Measurements from ENCODE around the gene KRT72.

KRT72 gene

DNA sequence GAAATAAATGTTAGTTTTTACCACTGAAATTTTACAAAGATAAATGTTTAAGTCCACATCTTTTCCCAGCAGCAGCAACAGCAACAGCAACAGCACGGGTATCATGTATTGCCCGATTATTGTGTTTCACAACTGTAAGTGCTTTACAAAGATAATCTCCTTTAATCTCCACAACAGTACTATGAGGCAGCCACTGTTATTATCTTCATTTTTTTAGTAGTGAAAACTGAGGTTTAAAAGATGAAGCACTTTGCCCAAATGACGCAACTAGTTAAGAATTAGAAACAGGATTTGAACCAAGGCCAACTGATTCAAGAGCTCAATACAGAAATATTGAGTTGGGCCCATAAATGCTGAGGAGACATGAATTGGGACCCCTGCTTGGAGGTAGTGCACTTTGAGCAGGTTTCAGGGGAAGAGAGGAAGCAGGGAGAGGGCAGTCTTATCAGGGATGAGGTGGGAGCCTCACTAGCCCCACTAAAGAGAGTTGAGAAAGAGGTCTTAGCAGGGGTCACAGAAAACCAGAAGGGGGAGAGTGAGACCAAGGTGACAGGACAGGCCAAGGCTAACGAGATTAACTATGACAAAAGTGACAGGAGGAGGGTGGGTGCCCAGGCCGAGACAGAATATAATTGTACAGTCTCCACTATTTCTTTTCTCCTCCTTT, 35.5 kb upstream of the KRT72 start:
- Mint-ChIP-seq H3K27ac (ENCODE audit: low read depth) (no peak overlapping the region), H3K4me1 (peaks cover 43% of the 10 kb centered on the region), H3K27me3 (no peaks in the 10 kb centered on the region), H3K4me3 (no peak overlapping the region), H3K9me3 (no peaks in the 10 kb centered on the region), H3K36me3 (ENCODE audit: insufficient read depth) (peaks cover 2% of the 10 kb centered on the region)
- no peak for DNase-seq (ENCODE audit: low spot score in 2 of 2)
- no peak for ATAC-seq (replicated peaks; ENCODE audit: extremely low read depth, poor library complexity, severe bottlenecking)

DNA sequence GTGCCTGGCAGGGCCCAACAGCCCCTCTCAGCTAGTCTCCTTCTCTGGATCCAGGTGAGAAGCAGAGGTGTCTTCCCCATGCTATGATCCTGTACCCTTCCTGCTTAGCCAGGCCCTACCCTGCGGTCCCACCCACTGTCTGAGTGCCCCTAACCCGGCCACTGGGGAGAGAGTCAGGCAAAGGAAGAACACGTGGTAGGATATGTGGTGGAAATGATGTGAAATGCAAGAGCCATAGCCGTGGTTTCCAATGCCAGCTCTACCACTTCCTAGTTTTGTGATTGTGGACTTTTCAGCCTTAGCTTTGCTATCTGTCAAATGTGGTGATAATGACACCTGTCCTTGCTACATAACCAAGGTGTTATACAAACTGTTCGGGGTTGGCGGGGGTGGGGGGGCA, 34.9 kb upstream of the KRT72 start:
- Mint-ChIP-seq H3K27me3 (no peaks in the 10 kb centered on the region), H3K36me3 (ENCODE audit: insufficient read depth) (peaks cover 2% of the 10 kb centered on the region), H3K4me3 (no peak overlapping the region), H3K27ac (ENCODE audit: low read depth) (no peak overlapping the region), H3K9me3 (no peaks in the 10 kb centered on the region), H3K4me1 (peaks cover 38% of the 10 kb centered on the region)
- ATAC-seq (replicated peaks; ENCODE audit: extremely low read depth, poor library complexity, severe bottlenecking) (peak; percentile 67), DNase-seq (ENCODE audit: low spot score in 2 of 2) (peak in 1 of 2 donors; percentile 9)

DNA sequence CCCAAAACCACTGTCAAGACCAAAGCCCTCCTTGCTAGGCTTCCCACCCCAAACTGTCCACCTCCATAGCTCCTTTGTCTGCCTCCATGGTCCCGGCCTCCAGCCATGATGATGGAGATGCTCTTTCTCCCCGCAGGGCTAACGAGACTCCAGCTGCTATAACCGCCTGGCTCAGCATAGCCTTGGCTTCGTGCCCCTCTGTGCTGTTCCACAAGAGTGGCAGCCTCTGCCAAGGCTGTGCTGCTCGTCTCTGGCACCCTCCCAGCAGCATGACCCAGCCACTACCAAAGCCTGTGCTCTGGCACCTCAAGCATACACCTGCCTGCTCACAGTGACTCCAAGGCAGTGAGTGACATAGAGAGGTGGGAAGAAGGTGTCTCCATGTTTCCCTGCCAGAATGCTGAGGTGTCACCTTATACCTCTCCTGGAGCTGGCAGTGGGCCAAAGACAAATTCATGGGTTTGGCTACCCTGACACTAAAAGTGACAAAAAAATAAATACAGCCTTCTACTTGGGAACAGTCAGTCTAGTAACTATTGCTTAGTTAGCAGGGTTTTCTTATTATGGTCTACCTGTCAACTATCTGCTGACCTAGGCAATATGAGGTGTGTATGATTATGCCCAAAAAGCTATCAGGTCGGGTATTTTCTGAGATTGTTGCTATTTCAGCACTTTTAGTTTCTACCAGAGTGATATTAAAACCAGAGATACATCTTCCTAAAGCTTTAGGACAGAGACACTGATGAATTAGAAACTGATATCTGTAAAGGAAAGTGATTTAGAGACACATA, 33.2 kb upstream of the KRT72 start:
- Mint-ChIP-seq H3K9me3 (no peaks in the 10 kb centered on the region), H3K27me3 (no peaks in the 10 kb centered on the region), H3K27ac (ENCODE audit: low read depth) (no peak overlapping the region), H3K4me1 (peaks cover 52% of the 10 kb centered on the region), H3K4me3 (no peak overlapping the region), H3K36me3 (ENCODE audit: insufficient read depth) (peaks cover 2% of the 10 kb centered on the region)
- no peak for DNase-seq (ENCODE audit: low spot score in 2 of 2)
- ATAC-seq (replicated peaks; ENCODE audit: extremely low read depth, poor library complexity, severe bottlenecking) = no peak

DNA sequence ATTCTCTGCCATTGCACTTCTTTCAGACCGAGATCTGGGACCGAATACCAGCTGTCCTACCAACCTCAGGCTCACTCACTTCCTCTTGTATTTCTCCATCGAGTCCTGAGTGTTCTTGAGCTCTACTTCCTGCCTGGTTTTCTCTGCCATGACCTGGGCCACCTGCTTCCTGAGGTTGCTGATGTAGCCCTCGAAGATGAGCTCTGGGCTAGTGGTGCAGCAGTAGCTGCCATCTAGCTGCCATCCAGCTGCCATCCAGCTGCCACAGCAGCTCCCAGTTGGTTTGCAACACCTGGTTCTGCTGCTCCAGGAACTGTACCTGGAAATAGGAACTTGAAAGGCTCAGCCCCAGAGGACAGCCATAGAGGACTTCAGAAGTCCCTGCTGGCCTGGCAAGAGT, 32.1 kb upstream of the KRT72 start:
- Mint-ChIP-seq H3K4me3 (no peak overlapping the region), H3K9me3 (no peaks in the 10 kb centered on the region), H3K27ac (ENCODE audit: low read depth) (no peak overlapping the region), H3K4me1 (peaks cover 55% of the 10 kb centered on the region), H3K27me3 (no peaks in the 10 kb centered on the region), H3K36me3 (ENCODE audit: insufficient read depth) (peaks cover 2% of the 10 kb centered on the region)
- DNase-seq (ENCODE audit: low spot score in 2 of 2) (peak in 1 of 2 donors; percentile 9), ATAC-seq (replicated peaks; ENCODE audit: extremely low read depth, poor library complexity, severe bottlenecking) (peak; percentile 44)

DNA sequence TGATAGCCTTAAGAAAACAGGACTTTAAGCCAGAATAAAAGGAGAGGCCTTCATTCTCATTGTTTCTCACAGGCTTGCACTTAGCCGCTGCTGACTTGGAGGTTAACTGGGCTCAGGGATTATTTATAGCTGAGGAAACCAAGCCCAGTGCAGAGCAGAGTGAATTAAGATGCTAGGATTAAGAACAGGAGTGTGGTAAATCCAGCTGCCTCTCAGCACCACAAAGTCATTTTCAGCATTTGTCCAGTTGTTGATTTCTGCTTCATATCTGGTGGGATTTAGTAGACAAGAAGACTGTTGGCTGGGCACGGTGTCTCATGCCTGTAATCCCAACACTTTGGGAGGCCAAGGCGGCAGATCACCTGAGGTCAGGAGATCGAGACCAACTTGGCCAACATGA, 31.4 kb upstream of the KRT72 start:
- DNase-seq (ENCODE audit: low spot score in 2 of 2) (peak in 1 of 2 donors; percentile 3), ATAC-seq (replicated peaks; ENCODE audit: extremely low read depth, poor library complexity, severe bottlenecking) (no peak)
- H3K4me3 Mint-ChIP-seq = no peak overlapping the region
- H3K9me3 Mint-ChIP-seq = no peaks in the 10 kb centered on the region
- H3K27ac Mint-ChIP-seq (ENCODE audit: low read depth) = peak overlapping the region; percentile 58
- H3K27me3 Mint-ChIP-seq = no peaks in the 10 kb centered on the region
- H3K36me3 Mint-ChIP-seq (ENCODE audit: insufficient read depth) = peaks cover 2% of the 10 kb centered on the region
- H3K4me1 Mint-ChIP-seq = peaks cover 57% of the 10 kb centered on the region

DNA sequence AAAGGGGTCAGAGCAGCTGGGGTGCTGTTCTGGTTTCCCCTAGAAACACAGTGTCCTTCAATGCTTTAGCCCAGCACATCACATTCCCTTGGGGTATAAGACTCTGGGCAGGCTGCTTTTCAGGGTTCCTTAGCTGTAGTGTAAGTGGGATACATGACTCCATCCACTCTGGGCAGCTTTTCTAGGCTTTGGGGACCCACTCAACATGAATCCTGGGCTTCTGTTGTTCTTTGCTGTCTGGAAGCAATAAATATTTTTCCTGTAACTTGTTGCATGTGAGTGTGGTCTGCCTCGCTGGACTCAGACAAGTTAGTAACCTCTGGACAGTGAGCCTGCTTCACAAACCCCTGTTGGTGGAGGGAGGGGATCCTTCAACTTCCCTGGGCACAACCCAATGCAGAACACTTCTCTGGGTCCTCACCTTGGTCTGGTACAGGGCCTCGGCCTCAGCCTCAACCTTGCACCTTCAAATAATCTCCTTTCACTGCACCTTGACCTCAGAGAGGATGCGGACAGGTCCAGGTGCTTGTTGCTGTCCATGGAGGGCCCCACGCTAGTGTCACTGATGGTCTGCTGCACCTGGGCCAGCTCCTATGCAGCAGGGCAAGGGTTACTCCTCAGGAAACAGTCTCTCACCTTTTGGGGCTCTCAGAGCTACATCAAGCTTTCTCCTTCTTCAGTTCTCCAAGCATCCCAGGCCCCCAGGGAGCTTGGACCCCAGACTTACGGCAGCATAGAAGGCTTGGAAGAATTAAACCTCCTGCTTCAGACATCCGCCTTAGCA, 30.6 kb upstream of the KRT72 start:
- H3K4me1 Mint-ChIP-seq = peaks cover 60% of the 10 kb centered on the region
- H3K9me3 Mint-ChIP-seq = no peaks in the 10 kb centered on the region
- H3K27ac Mint-ChIP-seq (ENCODE audit: low read depth) = peak overlapping the region; percentile 58
- no peak for ATAC-seq (replicated peaks; ENCODE audit: extremely low read depth, poor library complexity, severe bottlenecking)
- no peak overlapping the region for H3K4me3 Mint-ChIP-seq
- no peaks in the 10 kb centered on the region for H3K27me3 Mint-ChIP-seq
- peaks cover 2% of the 10 kb centered on the region for H3K36me3 Mint-ChIP-seq (ENCODE audit: insufficient read depth)
- no peak for DNase-seq (ENCODE audit: low spot score in 2 of 2)

DNA sequence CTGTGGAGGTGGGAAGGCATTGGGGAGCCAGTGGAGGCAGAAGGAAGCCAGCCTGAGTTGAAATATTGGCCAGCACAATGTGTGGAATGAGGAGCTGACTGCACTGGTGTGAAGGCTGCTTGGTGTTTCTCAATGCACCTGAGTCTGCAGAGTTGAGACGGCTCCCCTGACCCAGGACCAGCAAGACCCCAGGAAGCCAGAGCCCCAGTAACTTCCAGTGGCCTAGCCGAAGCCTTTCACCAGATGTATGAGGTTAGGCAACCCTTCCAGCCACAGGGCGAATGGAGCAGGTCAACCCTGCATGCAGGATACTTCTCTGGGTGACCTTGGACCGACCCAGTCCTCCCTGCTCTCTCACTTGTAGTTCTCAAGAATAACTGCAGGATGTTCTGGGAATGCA, 30.0 kb upstream of the KRT72 start:
- ATAC-seq (replicated peaks; ENCODE audit: extremely low read depth, poor library complexity, severe bottlenecking) (no peak), DNase-seq (ENCODE audit: low spot score in 2 of 2) (peak in 1 of 2 donors; percentile 5)
- Mint-ChIP-seq H3K9me3 (no peaks in the 10 kb centered on the region), H3K36me3 (ENCODE audit: insufficient read depth) (peaks cover 2% of the 10 kb centered on the region), H3K4me3 (no peak overlapping the region), H3K4me1 (peaks cover 56% of the 10 kb centered on the region), H3K27me3 (no peaks in the 10 kb centered on the region), H3K27ac (ENCODE audit: low read depth) (peak overlapping the region; percentile 56)

DNA sequence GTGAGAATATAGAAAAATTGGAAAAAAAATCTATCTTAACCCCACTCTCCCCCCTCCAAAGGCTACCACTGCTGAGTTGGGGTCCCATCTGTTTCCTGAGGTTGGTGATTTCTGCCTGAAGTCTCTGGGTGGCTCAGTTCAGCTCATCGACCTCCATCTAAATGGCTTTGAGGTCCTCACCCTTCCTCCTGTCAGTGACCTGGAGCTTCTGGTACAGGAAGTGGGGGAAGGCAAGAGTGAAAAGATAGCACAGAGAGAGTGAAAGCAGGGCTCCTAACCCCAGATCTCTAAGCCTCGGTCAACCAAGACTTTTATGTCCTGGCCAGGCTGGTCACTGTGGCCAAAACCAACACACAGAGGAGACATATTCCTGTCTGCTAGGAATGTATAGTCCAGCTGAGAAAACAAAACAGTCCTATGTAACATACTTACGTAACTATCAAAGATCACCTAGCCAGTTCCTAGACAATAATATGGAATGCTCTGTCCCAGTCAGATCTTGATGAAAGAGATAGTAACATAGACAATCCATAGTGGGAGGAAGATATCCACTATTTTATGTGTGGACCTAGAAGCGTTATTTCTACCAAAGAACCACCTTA, 29.4 kb upstream of the KRT72 start:
- Mint-ChIP-seq H3K9me3 (no peaks in the 10 kb centered on the region), H3K4me1 (peaks cover 52% of the 10 kb centered on the region), H3K4me3 (peak overlapping the region; percentile 34), H3K27ac (ENCODE audit: low read depth) (peak overlapping the region; percentile 56), H3K27me3 (no peaks in the 10 kb centered on the region), H3K36me3 (ENCODE audit: insufficient read depth) (no peaks in the 10 kb centered on the region)
- no peak for ATAC-seq (replicated peaks; ENCODE audit: extremely low read depth, poor library complexity, severe bottlenecking)
- no peak for DNase-seq (ENCODE audit: low spot score in 2 of 2)

DNA sequence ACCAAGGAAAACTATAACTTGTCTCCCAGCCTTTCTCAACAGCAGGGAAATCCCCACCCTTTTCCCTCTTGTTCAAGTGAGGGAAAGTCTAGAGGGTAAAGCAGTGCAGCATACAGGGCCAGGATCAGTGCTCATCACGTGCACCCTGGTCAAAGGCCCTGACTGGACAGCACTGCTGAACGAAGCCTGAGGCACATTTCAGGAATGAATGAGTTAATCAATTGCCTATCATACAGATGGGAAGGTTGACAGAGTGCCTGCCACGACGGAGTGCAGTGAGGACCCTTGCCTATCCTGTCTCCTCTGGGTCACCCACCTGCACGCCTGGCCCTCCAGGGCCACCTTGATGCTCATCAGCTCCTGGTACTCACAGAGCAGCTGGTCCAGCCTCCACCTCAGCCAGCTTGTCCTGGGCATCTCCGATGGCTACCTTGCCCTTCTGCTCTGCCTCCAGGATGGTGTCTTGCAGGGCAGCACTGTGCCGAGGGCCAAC, 28.8 kb upstream of the KRT72 start:
- Mint-ChIP-seq H3K4me1 (peaks cover 52% of the 10 kb centered on the region), H3K27me3 (no peaks in the 10 kb centered on the region), H3K27ac (ENCODE audit: low read depth) (peak overlapping the region; percentile 56), H3K36me3 (ENCODE audit: insufficient read depth) (no peaks in the 10 kb centered on the region), H3K9me3 (no peaks in the 10 kb centered on the region), H3K4me3 (peak overlapping the region; percentile 34)
- no peak for ATAC-seq (replicated peaks; ENCODE audit: extremely low read depth, poor library complexity, severe bottlenecking)
- DNase-seq (ENCODE audit: low spot score in 2 of 2) = peak; percentile 6 to 9

DNA sequence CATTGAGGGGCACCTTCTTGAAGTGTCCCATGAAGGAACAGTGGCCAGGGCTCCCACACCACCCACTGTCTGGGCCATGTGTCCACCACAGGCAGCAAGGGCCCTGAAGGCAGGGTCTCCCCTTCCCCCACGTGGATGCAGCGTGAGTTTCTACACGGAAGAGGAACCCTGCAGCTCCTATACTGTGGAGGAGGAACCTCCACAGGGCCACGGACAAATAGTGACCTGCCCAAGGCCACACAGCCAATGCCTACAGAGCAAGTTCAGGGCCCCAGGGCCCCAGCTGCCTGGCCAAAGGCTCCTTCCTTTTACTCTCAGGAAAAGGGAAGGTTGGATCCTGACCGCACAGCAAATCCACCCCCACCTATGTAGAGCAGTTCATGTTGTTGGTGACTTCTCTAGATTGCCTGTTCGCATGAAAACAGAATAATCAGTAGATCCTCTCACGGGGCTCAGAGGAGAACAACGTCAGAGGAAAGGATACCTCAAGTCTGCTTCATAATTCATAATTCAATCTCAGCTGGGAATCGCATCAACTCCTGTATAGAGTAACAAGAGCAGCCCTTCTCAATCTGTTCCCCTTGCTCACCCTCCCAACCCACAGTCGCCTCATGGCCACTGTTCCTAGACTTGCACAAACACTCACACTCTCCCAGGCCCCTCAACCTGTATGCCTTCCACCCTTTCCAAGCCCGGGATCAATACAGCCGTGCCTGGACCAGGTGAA, 28.2 kb upstream of the KRT72 start:
- H3K4me3 Mint-ChIP-seq = no peak overlapping the region

DNA sequence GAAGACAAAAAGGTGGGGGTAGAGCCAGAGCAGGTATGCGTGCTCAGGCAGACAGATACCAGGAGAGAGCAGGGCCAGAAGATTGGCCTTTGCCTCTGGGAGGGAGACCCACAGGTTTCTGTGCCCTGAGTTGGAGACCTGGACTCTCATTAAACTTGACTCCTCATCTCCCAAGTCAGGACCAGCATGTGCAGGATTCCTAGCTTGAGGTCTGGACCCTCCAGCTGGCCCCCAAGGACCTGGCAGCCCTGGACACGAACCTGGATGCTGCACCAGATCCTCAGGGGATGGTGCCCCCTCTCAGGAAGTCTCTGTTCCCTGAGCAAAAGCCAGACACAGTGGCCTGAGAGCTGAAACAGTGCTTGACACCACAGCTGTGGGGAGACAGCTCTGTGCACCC, 27.6 kb upstream of the KRT72 start:
- Mint-ChIP-seq H3K4me1 (peaks cover 45% of the 10 kb centered on the region), H3K27ac (ENCODE audit: low read depth) (no peak overlapping the region), H3K4me3 (no peak overlapping the region), H3K36me3 (ENCODE audit: insufficient read depth) (no peaks in the 10 kb centered on the region), H3K9me3 (no peaks in the 10 kb centered on the region), H3K27me3 (no peaks in the 10 kb centered on the region)
- DNase-seq (ENCODE audit: low spot score in 2 of 2) (peak in 1 of 2 donors; percentile 8), ATAC-seq (replicated peaks; ENCODE audit: extremely low read depth, poor library complexity, severe bottlenecking) (no peak)

More for the DNA sequence above, 28.2 kb upstream of the KRT72 start:
- DNase-seq (ENCODE audit: low spot score in 2 of 2) (peak in 1 of 2 donors; percentile 9), ATAC-seq (replicated peaks; ENCODE audit: extremely low read depth, poor library complexity, severe bottlenecking) (no peak)
- Mint-ChIP-seq H3K36me3 (ENCODE audit: insufficient read depth) (no peaks in the 10 kb centered on the region), H3K9me3 (no peaks in the 10 kb centered on the region), H3K27me3 (no peaks in the 10 kb centered on the region), H3K4me1 (peaks cover 51% of the 10 kb centered on the region), H3K27ac (ENCODE audit: low read depth) (no peak overlapping the region)

DNA sequence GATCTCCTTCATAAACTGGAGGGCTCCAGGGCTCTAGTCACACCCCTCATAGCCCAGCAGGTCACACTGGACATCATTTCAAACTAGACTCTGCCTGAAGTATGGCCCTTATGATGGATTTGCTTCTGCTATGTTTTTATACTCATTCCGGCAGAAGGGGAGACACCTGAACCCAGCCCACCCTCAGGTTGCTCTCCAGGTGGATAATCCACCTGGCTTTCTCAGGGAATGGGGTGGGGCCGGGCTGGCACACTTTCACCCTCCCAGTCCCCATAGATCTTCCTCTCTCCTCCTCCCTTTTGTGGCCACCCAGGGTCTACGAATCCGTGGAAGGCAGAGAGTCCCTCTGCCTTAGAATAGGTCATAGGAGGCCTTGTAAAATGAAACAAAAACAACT, 26.8 kb upstream of the KRT72 start:
- H3K4me3 Mint-ChIP-seq = no peak overlapping the region
- no peaks in the 10 kb centered on the region for H3K36me3 Mint-ChIP-seq (ENCODE audit: insufficient read depth)
- DNase-seq (ENCODE audit: low spot score in 2 of 2) (peak; percentile 2), ATAC-seq (replicated peaks; ENCODE audit: extremely low read depth, poor library complexity, severe bottlenecking) (no peak)
- peaks cover 39% of the 10 kb centered on the region for H3K4me1 Mint-ChIP-seq
- no peaks in the 10 kb centered on the region for H3K27me3 Mint-ChIP-seq
- H3K27ac Mint-ChIP-seq (ENCODE audit: low read depth) = no peak overlapping the region
- no peaks in the 10 kb centered on the region for H3K9me3 Mint-ChIP-seq

Data from central memory CD8-positive, alpha-beta T cell (primary cell).